ENCODE results near the gene CDH13. TPM values are rescaled to one million over a fixed set of nuclear protein-coding genes. Genes with fewer than 3 reads are reported as not detected.

CDH13 gene
- polyA plus RNA-seq, 1 donor = 8.7 TPM

DNA sequence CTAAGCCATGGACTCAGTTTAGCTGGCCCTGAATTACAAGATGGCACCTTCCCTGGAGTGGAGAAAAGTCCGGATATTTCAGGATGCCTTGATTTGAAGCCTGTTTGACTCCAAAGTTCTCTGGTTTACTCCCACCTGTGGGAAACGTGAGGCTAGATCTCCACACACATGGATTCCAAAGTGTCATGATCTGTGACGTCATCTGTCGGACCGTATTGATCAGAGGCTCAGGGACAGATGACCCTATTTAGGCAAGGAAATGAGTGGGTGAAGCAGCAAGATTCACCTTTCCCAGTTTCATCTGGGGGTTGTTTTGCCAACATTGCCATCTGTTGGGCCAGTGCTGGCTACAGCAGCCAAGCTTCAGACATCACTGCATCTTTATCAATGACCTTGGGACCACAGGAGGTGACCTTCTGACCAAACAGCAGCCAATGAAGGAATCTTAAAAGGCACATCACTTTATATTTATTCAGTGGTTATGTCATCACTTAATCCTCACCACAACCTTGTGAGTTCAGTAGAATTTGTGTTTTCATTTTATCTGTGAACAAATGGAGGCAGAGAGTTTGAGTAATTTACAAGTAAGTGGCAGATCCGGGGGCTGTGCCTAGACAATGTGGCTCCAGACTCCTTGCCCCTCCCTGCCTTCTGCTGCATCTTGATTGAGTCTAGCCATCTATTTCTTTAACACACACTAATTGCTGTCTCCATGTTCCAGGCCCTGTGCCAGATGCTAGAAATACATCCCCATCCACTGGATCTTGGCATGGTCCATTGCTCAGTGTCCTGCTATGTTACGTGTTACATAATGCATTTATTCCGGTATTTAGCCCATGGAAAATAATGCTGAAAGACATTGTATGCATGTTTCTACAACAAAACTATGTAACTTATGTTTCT is 1.5 kb upstream of the CDH13 start:
- DNase-seq = no peak

DNA sequence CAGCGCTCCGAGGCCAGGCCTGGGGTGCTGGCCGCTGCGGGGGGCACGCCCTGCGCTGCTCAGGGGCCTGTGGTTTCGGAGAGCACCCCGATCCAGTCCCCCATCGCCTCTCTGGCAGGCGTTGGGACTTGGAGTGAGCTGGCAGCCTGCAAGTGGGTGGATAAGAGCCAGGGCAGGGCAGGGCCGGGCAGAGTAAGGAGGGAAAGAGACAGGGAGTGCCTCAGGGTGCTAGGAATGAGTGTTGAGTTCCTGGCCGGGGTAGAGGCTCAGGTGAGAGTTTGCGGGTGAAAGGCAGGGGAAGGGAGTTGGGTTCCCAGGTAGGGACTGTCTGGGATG is 1.3 kb downstream of the CDH13 start:
- no peak for DNase-seq

DNA sequence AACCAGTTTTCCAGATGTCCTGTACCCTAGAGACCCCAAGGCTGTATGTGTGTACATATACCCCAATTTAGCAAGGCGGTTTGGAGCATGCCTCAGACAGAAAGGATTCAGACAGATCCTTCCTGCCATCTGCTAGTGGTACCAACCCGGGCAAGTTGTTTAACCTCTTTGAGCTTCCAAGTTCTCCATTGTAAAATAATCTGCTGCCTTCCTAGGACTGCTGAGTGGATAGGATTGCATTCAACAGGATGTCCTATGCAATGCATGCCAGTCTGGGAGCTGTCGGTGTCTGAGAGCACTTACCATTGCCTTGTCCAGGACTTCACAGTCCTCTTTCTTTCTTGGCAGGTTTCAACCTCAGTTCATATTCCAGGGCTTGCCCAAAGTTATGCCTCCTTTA is 1.9 kb downstream of the CDH13 start:
- no peak for DNase-seq

DNA sequence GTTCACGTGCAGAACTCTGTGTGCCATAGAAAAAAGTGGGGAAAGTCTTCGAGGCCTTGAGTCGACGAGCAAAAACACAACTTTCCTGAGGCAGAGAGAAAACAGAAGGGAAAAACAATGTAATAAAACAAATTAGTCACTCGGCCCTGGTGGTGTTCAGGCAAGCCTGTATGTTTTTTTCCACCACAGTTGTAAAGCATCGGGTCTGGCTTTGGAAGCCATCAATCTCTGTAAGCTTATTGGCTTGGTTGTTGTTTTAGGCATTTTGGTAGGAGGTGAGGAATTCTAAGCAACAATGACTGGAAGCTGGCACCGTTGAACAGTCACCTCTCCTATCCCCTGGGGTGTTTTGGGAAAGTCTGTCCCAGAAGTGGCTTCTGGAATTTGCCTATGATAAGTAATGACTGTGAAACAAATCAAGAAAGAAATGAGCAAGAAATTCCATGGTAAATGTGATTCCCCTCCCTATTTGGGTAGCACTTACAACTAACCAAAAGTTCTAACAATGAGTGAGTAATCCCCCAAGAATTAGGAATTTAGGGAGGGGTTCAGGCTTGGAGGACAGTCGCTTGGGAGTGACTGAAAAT is 2.8 kb downstream of the CDH13 start:
- no peak for DNase-seq

DNA sequence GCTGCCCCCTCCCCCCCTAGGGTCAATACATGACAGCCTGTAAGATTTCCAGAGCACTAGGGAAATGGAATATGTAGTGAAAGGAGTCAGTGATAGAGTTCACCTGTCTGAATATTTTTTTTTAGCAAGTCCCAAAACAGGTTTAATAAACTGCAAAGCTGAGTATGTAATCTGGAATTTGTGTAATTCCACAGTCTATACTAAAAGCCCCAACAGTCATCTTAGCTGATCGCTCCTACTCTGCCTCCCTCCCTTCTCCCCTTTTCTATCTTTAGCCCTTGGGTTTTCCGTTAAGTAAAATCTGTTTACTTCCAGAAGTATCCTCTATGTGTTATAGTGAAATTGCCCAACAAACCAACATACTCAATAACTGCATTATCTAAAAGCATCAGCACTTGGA is 3.5 kb downstream of the CDH13 start:
- no peak for DNase-seq

DNA sequence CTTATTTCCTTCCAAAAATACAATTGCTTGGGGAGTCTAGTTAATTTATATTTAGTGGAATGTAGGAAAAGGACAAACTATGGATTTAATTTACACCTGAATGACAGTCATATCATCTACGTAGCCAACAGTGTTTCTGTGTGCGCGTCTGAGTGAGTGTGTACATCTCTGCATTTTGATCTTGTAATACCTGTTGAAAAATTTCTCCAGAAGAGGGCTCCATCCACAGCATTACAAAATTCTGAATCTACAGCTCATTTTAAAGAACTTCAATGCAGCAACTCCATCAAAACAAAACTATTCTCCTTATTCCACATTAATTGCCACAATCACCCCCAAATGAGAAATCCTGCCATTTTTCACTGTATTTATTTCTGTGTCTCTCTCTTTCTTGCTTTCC is 3.9 kb downstream of the CDH13 start:
- DNase-seq = no peak

DNA sequence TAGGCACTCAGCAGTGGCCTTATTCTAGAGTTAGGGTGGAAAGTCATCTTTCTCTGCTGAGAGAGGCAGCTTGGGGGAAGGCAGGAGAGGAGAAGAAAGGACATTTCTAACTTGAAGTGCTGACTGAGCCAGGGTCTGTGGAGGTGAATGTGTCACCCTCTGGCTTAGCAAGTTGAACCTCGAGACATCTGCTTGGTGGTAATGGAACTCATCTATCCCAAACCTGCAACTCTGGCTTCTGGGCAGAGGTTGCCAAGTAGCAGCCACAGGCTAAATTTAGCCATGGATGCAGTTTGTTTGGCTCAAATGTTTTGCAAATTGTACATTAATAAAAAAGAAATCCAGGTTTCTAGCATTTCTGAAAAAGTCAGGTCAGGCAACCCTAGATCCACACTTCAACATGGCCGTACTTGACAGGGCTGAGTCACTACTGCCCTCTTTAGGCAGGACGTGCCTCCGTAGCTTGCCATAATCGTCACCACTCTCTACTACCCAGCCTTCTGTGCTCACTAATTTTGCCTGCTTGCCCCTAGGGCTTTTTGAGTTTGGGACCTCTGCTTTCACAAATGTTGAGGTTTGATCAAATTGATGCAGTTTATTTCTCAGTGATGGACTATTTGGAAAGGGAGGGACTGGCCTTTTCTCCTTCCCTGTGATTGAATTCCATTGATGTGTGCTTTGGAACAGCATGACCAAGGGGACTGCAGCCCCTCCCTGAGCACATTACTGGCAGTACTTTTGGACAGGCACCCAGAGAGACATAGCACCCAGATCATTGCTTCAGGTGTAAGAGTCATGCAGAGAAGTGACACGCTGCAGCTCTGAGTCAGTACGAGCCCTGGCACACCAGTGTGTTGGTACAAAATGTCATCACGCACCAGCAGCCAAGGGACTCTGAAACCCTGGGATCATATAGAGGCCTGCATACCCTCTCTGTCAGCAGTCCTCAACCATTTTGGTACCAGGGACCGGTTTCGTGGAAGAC is 5.2 kb downstream of the CDH13 start:
- DNase-seq = no peak

DNA sequence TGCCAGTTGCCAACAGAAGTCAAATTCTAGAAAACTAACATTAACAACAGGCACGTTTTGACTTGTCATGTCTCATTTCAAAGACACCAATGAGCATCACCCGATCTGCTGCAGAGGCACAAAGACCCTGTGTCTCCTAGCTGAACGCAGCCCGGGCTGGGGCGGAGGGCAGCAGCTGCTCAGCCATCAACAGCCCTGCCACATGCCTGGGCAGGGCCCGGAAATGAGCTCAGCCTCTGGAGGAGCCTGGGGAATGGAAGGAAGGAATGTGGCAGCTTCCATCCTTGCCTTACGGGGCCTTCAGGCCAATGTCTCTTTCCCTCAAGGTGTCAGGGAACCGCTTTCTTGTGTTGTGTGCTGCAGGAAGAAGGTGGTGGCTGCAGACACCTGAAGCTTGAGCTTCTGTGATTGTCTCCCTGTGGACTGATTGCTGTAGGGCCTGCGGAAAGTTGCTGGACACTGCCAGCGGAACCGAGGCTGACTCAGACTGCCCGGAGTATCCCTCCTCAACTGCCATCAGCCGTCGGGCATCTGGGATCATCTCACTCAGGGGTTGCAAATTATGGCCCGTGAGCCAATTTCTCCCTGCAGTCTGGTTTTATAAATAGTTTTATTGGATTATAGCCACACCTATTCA is 7.3 kb downstream of the CDH13 start:
- DNase-seq = no peak

DNA sequence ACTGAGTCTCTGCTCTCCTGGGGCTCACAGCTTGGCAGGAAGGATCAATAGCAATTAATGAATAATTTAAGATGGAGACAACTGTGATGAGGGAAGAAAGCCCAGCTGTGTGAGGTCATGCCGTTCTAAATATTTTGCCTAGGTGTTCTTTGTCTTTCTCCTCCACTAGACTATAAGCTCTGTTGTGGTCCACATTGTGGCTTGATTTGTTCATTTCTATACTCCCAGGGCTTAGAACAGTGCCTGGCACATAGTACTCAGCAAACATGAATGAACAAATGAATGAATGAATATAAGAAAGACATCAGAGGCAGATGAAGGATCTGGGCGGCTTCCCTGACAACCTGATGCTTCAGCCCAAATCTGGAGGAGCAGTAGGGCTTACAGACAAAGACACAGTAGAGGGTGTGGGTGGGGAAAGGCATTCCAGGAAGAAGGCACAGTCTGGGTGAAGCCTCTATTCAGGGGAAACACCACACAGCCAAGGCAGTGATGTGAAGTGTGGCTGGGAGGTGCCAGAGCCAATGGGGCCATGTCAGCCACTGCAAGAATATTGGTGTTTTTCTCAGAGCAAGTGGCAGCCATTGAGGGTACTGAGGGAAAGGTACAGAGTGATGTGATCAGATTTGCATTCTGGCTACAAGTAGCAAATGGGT is 8.3 kb downstream of the CDH13 start:
- no peak for DNase-seq

DNA sequence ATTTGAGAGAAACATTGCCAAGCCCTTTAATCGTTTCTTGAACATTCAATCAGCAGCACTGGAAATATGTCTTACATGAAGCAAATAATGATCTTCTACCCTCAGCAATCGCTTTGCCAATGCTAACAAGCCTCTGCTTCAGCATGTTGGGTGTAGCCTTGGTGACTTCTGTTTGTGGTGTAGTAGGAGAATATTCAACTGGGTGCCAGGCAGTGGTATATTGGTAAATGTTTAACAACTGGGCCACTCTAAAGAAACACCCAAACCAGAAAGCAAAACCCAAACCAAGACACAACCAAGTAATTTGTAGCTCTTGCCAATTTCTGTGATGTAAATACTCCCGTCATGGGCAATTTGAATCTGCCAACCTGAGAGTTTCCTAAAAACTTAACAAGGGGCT is 9.7 kb downstream of the CDH13 start:
- DNase-seq = no peak

DNA sequence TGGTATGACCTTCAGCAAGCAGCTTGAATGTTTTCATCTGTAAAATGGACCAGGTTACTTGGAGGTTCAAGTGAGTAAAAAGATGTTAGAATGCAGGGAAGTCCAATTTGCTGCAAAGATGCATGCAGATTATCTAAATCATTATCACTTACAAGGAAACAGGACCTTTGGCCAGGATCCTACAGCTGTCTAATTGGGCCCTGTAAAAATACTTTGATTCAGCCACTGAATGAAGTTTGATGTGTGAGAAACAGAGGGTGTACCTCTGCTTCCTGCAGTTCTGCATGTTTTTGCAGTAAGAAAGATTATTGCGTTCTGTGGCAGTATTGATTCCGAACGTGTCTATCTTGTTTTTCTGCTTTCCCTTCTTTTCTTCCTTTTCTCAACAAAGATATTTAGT is 10.2 kb downstream of the CDH13 start:
- DNase-seq = no peak

DNA sequence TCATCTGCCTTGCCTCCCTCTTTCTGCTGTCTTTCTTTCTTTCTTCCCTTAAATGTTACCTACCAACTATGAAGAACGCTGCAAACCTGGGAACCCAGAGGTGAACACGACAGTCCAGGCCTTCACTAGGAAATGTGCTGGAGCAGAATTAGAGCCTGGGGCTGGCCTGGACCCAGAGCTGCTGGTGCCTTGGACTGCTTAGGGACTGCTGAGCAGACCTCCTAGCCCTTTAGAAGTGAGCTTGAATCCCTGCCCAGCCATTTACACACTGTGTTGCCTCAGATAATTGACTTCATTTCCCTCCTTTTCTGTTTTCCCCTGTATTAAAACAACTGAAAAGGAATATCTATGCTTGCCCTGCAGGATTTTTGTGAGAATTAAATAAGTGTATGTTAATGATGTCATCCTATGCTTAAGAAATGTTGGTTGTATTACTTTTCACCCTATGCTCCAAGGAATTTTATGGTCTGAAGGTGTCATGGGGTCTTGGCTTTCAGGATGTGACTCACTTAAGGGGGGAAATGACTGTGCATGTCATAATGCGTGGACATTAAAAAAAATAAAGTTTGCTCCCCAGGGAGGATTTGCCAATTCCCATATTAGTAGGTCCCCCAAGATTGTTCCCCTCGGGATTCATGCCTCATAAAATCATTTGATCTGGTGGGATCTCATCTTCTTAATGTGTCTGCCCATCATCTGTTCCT is 11.5 kb downstream of the CDH13 start:
- no peak for DNase-seq

DNA sequence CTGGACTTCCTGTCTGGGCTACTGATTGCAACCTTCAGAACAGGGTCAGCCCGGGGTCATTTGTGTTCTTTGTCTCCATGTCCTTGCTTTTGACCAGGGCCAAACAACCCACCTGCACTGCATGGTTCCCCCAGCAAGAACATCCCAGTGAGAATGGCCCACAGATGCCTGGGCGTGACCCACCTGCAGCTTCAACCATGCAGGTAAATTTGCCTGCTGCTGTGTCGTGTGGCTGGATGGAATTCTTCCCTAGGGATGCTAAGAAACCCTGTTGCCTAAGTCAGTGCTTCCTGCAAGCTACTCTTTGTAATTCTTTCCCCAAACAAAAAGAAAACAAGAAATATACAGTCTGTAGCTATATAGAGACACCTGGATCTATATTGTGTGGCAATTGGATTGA is 12.5 kb downstream of the CDH13 start:
- DNase-seq = no peak

DNA sequence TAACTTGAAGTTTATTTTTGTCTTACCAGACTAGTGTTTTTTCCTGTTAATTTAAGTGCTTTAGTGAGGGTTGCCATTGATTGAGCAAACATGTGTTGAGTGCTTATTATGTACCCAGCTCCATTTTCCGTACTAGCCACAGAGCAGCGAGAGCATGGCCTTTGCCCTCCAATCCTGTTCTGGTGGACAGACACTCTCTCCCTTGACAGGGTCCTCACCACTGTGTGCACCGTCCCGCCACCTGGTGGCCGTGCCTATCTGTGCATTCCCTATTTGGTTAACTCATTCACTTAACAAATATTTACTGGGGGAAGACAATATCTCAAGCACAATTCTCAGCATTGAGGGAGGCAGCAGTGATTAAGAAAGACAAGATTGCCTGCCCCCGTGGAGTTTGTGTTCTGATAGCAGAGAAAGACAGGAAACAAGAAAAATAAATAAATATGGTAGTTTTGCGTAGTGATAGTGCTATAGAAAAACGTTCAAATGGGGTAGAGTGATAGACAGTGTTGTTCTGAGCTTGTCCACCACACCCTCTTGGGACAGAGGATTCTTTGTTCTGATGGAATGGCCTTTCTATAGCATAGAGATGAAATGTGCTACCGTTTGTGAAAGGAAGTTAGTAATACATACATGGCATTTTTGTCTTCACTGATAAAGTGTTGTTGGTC is 13.0 kb downstream of the CDH13 start:
- DNase-seq = no peak

DNA sequence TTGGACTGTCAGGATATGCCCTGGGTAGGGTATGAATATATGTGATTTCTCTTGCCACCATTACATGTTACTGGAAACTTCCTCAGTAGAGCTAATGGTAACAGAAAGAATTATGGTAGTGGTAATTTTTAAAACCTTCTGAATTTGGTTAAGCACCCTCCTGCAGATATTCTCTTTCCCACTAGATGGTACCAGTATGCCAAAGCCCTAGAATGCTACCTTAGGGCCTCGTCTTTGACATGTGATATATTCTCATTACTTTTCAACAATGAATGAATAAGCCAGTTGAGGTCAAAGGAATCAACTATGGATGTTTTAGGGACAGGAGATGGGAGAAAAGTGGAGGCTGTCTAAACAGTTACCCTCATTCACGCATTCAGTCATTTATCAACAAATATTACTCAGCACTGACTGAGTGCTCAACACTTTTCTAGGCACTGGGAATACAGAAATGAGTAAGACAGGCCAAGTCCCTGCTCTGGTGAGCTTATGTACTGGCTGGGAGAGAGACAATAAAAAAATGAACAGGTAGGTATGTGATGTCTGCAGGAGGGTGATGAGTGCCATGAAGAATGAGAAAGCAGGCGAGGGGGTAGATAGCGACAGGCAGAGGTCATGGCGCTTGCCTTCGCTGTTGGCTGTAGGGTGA is 14.7 kb downstream of the CDH13 start:
- no peak for DNase-seq

DNA sequence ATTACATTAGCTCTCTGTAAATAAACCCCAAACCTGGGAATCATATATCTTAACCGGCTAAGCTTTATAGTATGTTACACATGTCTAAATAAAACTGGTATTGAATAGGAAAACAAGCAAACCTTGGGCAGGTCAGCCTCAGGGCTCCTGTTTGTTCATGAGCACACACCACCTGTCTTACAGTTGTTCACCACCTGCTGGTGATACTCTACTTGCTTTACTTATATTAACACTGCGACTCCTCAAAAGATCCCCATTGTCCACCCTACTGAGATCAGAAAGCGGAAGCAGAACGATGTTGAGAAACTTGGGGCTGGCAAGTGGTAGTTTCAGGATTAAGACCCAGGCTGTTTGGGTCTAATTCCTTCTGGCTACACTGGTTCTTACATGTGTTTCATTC is 16.4 kb downstream of the CDH13 start:
- DNase-seq = no peak

DNA sequence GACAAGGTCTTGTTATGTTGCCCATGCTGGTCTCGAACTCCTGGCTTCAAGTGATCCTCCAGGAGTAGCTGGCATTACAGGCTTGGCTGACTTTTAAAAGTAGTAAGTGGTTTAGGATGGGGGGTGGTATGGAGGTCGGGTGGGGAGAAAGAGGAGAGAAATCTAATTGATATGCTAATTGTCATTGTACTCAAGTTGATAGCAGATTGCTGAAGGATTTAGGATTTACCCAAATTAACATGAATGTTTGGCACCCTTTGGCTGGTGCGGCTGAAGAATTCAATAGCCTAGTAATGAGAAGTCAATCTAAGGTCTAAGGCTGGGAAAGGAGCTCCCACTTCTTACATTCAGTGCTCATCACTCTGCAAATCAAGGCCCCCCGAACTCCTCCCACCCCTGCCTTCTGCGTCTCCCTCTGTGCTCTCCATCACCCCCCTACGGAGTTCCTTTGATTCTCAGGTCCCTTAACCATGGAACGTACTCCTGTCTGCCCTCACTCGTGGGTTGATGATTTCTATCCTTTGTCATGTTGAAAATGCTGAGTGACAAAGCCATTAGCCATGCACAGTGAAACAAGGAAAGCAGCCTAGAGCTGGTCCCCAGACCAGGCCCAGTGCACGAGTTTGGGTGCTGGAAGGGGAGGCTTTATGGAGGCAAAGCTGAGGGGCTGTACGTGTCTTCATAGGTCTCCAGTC is 17.3 kb downstream of the CDH13 start:
- no peak for DNase-seq

DNA sequence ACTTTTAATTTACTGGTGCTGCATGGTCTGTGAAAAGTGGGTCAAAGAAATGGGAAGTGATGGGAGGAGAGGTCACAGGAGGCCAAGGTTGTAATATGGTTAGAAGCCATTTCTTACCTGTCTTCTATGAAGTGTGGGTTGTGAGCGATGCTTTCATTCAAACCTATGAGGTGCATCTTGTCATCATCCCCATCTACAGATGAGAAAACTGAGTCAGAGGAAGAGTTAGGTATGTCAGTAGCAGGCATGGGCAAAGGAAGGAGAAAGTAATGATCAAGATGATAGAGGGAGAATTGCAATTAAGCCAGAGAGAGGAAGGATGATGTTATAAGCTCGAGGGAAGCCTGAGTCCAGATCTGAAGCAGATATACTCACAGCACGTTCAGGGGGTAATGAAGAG is 19.7 kb downstream of the CDH13 start:
- DNase-seq = no peak

DNA sequence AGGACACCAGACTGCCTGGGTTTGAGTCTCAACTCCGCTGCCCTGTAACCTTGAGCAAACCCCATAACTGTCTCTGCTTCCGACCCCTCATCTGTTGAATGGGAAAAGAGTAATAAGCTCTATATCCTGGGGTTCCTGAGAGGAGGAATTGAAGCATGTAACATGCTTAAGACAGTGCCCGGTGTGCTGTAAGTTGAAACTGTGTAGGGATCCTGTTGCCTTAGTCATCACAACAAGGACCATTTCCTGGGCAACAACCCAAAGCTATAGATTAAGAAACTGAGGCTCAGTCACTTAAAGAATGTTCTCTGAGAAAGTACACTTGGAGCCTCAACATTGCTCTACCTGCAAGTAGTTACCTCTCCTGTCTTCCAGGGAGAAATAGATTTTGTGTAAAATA is 23.0 kb downstream of the CDH13 start:
- no peak for DNase-seq

All from left kidney (tissue), 2 donors.